GM12873 (cell line): ENCODE results near the gene KCNG3.

Experiments used
- TF ChIP-seq, protein P1 (sequence below): IDR thresholded peaks from 2 replicates; pipeline ENCODE4 v1.5.1; 2012; ENCODE audit warnings: low read depth, mild to moderate bottlenecking, moderate library complexity, low read length, control low read depth; ENCODE audit not compliant: insufficient read depth; ENCODE audit errors: missing control alignments

KCNG3 gene

DNA sequence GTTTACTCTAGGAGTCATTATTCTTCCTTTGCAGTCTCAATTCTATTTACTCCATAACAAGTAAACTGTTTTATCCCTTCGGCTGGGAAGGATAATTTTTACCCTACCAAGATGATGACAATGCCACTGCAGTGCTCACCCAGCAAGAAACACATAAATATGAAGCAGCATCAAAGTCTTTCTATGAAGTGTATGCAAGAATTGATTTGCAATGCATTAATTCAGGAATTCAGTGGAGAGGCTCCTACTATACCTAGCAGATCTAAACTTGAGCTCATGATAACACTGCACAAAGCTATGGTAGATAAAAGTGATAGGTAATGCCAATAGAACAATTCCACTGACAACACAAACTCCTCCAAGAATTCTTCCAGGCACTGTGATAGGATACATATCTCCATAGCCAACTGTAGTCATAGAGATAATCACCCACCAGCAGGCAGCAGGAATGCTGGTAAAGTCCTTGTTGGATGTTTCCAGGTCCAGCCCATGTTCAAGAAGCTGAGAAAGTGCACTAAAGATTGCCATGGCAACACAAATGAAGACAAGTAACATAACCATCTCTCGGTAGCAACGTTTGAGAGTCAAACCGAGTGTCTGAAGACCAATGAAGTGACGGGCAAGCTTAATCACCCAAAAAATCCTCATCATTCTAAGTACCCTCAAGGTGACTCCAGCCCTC lies 49.9 kb downstream of the KCNG3 start:
- TF ChIP-seq, protein P1, sequence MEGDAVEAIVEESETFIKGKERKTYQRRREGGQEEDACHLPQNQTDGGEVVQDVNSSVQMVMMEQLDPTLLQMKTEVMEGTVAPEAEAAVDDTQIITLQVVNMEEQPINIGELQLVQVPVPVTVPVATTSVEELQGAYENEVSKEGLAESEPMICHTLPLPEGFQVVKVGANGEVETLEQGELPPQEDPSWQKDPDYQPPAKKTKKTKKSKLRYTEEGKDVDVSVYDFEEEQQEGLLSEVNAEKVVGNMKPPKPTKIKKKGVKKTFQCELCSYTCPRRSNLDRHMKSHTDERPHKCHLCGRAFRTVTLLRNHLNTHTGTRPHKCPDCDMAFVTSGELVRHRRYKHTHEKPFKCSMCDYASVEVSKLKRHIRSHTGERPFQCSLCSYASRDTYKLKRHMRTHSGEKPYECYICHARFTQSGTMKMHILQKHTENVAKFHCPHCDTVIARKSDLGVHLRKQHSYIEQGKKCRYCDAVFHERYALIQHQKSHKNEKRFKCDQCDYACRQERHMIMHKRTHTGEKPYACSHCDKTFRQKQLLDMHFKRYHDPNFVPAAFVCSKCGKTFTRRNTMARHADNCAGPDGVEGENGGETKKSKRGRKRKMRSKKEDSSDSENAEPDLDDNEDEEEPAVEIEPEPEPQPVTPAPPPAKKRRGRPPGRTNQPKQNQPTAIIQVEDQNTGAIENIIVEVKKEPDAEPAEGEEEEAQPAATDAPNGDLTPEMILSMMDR = no peak

DNA sequence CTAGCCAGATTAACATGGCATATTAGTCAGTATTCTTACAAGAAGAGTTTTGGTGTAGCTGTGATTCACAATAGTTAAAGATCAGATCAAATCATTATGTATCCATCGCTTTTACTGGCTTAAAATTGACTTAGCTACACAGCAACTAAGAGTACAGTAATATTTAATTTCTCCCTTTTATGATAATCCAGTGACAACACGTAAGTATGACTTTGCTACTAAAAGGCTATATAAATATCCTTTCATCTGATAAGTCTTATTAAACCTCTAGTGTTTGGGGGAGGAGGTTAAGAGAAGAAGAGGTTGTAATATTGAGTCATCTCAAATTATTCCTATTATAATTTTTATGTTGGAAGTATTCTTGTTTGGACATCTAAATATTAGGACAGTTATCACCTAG lies 51.0 kb downstream of the KCNG3 start:
- TF ChIP-seq, protein P1 = no peak

DNA sequence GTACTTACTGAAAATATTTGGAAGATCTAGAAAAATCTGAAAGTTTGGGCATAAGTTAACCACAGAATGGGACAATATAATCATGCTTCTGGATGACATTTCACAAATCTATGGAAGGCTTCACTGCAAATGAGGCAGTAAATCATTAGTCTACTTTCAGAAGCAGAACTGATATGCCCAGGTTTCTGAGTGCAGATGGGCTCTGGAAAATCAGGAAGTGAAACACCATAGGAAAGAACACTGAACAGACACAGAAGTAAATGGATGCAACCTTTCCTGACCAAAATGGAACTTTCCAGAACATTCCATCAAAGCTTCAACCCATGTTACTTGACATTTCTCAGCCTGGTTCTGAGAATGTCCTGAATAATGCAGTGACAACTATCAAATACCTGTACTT lies 55.1 kb downstream of the KCNG3 start:
- TF ChIP-seq, protein P1 = no peak

DNA sequence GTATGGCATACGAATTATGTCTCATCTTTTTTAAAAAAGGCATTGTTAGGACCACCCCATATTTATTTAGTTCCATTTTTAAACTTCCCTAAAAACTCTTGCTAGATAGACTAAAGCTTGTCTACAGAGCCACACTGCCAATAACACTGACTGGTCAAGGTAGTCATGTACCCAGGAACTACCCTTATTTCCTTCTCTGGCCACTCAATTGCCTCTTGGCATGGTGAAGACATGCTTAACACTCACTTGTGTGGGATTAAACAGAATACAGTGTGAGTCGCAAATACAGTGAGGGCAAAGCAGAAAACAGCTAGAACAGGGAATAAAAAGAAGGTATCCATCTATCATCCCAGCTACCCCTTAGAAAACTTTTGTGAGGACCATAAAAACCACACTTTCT lies 57.4 kb downstream of the KCNG3 start:
- TF ChIP-seq, protein P1 = no peak

DNA sequence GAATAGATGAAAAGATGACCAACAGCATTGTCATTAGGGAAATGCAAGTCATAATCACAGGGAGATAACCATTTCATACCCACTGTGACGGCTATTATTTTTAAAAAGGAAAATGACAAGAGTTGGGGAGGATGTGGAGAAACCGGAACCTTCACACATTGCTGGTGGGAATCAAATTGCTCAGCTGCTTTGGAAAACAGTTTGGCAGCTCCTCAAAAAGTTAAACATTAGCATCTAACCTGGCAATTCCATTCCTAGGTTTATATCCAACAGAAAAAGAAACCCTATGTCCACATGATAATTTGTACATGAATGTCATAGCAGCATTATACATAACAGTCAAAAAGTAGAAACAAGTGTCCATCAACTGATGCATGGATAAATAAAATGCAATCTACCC lies 58.2 kb downstream of the KCNG3 start:
- TF ChIP-seq, protein P1 = no peak

DNA sequence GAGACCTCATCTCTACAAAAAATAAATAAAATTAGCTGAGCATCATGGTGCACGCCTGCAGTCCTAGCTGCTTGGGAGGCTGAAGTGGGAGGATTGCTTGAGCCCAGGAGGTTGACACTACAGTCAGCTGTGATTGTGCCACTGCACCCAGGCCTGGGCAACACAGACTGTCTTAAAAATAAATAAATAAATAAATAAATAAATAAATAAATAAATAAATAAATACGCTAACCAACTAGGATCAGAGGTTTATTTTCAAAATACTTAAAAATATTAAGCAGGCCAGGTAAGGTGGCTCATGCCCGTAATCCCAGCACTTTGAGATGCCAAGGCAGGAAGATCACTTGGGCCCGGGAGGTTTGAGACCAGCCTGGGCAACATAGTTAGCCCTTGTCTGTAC lies 63.6 kb downstream of the KCNG3 start:
- TF ChIP-seq, protein P1 = no peak

DNA sequence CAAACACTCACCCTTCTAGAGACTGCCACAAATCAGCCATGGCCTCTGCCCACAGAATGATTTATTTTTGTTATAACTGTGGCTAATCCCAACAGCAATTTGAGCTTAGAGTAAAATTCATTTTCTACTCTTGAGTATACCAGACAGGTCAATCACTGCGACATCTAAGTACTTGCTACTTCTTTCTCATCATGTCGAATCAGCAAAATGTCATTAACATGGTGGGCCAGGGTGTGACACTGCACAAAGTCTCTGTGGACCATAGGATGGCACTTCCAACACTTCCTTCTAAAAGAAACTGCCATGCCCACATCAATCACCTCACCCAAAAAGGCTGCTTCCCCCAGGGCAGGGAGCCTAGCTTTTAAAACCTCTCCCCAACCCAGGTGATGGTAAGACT lies 64.4 kb downstream of the KCNG3 start:
- TF ChIP-seq, protein P1 = no peak
